ENCODE results near the gene DACT2. TPM values are rescaled to one million over a fixed set of nuclear protein-coding genes. Genes with fewer than 3 reads are reported as not detected.

The DACT2 gene
- polyA plus RNA-seq (2013, experiment 1 of 2) = 0.35 TPM
- polyA plus RNA-seq (2013, experiment 2 of 2) = 0.55 TPM

- Histone ChIP-seq H2BK5ac (ENCODE audit: low read length) (no peak within 1 kb of the TSS), H3K27me3 (ENCODE audit: insufficient read depth, low read length, poor library complexity) (peaks cover 8% of the 10 kb centered on the region), H3K79me2 (ENCODE audit: control insufficient read depth, insufficient read depth, low read length) (no peaks in the 10 kb centered on the region), H3K79me1 (ENCODE audit: low read length) (no peaks in the 10 kb centered on the region), H3K4me2 (ENCODE audit: low read length) (peak within 1 kb of the TSS; percentile 67), H3K27ac (ENCODE audit: low read depth, low read length) (no peak within 1 kb of the TSS), H3K18ac (ENCODE audit: low read length) (peak within 1 kb of the TSS; percentile 54), H2BK15ac (replicated peaks; ENCODE audit: low read depth) (no peak within 1 kb of the TSS), H4K5ac (ENCODE audit: low read length) (no peak within 1 kb of the TSS), H3K56ac (ENCODE audit: low read length) (peak within 1 kb of the TSS; percentile 67), H3K23ac (ENCODE audit: low read length) (no peak within 1 kb of the TSS), H3K9ac (ENCODE audit: low read length) (peak within 1 kb of the TSS; percentile 45), H2AK5ac (ENCODE audit: low read length) (no peak within 1 kb of the TSS), H3K36me3 (ENCODE audit: control insufficient read depth, insufficient read depth, low read length) (no peaks in the 10 kb centered on the region), H3K4me3 (ENCODE audit: low read length) (peak within 1 kb of the TSS; percentile 26), H2BK120ac (ENCODE audit: low read depth, low read length) (no peak within 1 kb of the TSS), H3K4ac (ENCODE audit: low read depth, low read length) (no peak within 1 kb of the TSS), H4K8ac (ENCODE audit: low read depth, low read length) (no peak within 1 kb of the TSS), H3K4me1 (ENCODE audit: control insufficient read depth, low read depth, low read length) (peaks cover 3% of the 10 kb centered on the region)
- DNase-seq = no peak
- WGBS (ENCODE audit: extremely low coverage, insufficient coverage, low lambda C conversion rate) = no CpG with 5 or more reads among the region's 92 CpGs
Measured at GRCh38 chr6:168319279-168320111, at the start of gene DACT2. Gene DACT2 (minus strand): TSS chr6:168319777. CDS start chr6:168319633, 144 bp downstream.

- no peak for DNase-seq
- Histone ChIP-seq H2AK5ac (ENCODE audit: low read length) (no peak overlapping the region), H2BK120ac (ENCODE audit: low read depth, low read length) (no peak overlapping the region), H3K36me3 (ENCODE audit: control insufficient read depth, insufficient read depth, low read length) (no peaks in the 10 kb centered on the region), H3K18ac (ENCODE audit: low read length) (no peak overlapping the region), H3K27ac (ENCODE audit: low read depth, low read length) (no peak overlapping the region), H3K4ac (ENCODE audit: low read depth, low read length) (no peak overlapping the region), H3K79me1 (ENCODE audit: low read length) (no peaks in the 10 kb centered on the region), H4K5ac (ENCODE audit: low read length) (no peak overlapping the region), H3K4me2 (ENCODE audit: low read length) (no peak overlapping the region), H3K4me1 (ENCODE audit: control insufficient read depth, low read depth, low read length) (no peaks in the 10 kb centered on the region), H3K9ac (ENCODE audit: low read length) (no peak overlapping the region), H3K79me2 (ENCODE audit: control insufficient read depth, insufficient read depth, low read length) (no peaks in the 10 kb centered on the region), H3K27me3 (ENCODE audit: insufficient read depth, low read length, poor library complexity) (no peaks in the 10 kb centered on the region), H2BK15ac (replicated peaks; ENCODE audit: low read depth) (no peak overlapping the region), H4K8ac (ENCODE audit: low read depth, low read length) (no peak overlapping the region), H3K4me3 (ENCODE audit: low read length) (no peak overlapping the region), H3K23ac (ENCODE audit: low read length) (peak overlapping the region; percentile 59), H2BK5ac (ENCODE audit: low read length) (no peak overlapping the region), H3K56ac (ENCODE audit: low read length) (no peak overlapping the region)
- no CpG with 5 or more reads among the region's 7 CpGs for WGBS (ENCODE audit: extremely low coverage, insufficient coverage, low lambda C conversion rate)
Measured at GRCh38 chr6:168368936-168369335, 49.4 kb upstream of the DACT2 start.

GRCh38 chr6:168368066-168368820 is 48.7 kb upstream of the DACT2 start:
- Histone ChIP-seq H2BK15ac (replicated peaks; ENCODE audit: low read depth) (no peak overlapping the region), H2AK5ac (ENCODE audit: low read length) (no peak overlapping the region), H3K27ac (ENCODE audit: low read depth, low read length) (no peak overlapping the region), H2BK120ac (ENCODE audit: low read depth, low read length) (no peak overlapping the region), H3K18ac (ENCODE audit: low read length) (no peak overlapping the region), H3K4me3 (ENCODE audit: low read length) (no peak overlapping the region), H3K4me2 (ENCODE audit: low read length) (no peak overlapping the region), H3K4me1 (ENCODE audit: control insufficient read depth, low read depth, low read length) (peaks cover 2% of the 10 kb centered on the region), H3K56ac (ENCODE audit: low read length) (no peak overlapping the region), H3K79me2 (ENCODE audit: control insufficient read depth, insufficient read depth, low read length) (no peaks in the 10 kb centered on the region), H4K8ac (ENCODE audit: low read depth, low read length) (no peak overlapping the region), H3K9ac (ENCODE audit: low read length) (no peak overlapping the region), H3K36me3 (ENCODE audit: control insufficient read depth, insufficient read depth, low read length) (no peaks in the 10 kb centered on the region), H3K79me1 (ENCODE audit: low read length) (no peaks in the 10 kb centered on the region), H3K27me3 (ENCODE audit: insufficient read depth, low read length, poor library complexity) (no peaks in the 10 kb centered on the region), H3K23ac (ENCODE audit: low read length) (no peak overlapping the region), H2BK5ac (ENCODE audit: low read length) (no peak overlapping the region), H3K4ac (ENCODE audit: low read depth, low read length) (no peak overlapping the region), H4K5ac (ENCODE audit: low read length) (no peak overlapping the region)
- no peak for DNase-seq
- no CpG with 5 or more reads among the region's 12 CpGs for WGBS (ENCODE audit: extremely low coverage, insufficient coverage, low lambda C conversion rate)

- Histone ChIP-seq H3K79me2 (ENCODE audit: control insufficient read depth, insufficient read depth, low read length) (no peaks in the 10 kb centered on the region), H3K27ac (ENCODE audit: low read depth, low read length) (no peak overlapping the region), H2AK5ac (ENCODE audit: low read length) (no peak overlapping the region), H3K27me3 (ENCODE audit: insufficient read depth, low read length, poor library complexity) (no peaks in the 10 kb centered on the region), H3K18ac (ENCODE audit: low read length) (no peak overlapping the region), H3K36me3 (ENCODE audit: control insufficient read depth, insufficient read depth, low read length) (no peaks in the 10 kb centered on the region), H3K4me3 (ENCODE audit: low read length) (no peak overlapping the region), H2BK5ac (ENCODE audit: low read length) (no peak overlapping the region), H2BK120ac (ENCODE audit: low read depth, low read length) (no peak overlapping the region), H4K8ac (ENCODE audit: low read depth, low read length) (no peak overlapping the region), H3K56ac (ENCODE audit: low read length) (no peak overlapping the region), H4K5ac (ENCODE audit: low read length) (no peak overlapping the region), H3K4me1 (ENCODE audit: control insufficient read depth, low read depth, low read length) (peaks cover 2% of the 10 kb centered on the region), H3K4me2 (ENCODE audit: low read length) (no peak overlapping the region), H3K79me1 (ENCODE audit: low read length) (no peaks in the 10 kb centered on the region), H3K9ac (ENCODE audit: low read length) (no peak overlapping the region), H2BK15ac (replicated peaks; ENCODE audit: low read depth) (no peak overlapping the region), H3K23ac (ENCODE audit: low read length) (no peak overlapping the region), H3K4ac (ENCODE audit: low read depth, low read length) (no peak overlapping the region)
- no CpG with 5 or more reads among the region's 15 CpGs for WGBS (ENCODE audit: extremely low coverage, insufficient coverage, low lambda C conversion rate)
- DNase-seq = no peak
Measured at GRCh38 chr6:168367285-168367751, 47.7 kb upstream of the DACT2 start.

- Histone ChIP-seq H3K4me2 (ENCODE audit: low read length) (no peak overlapping the region), H3K18ac (ENCODE audit: low read length) (no peak overlapping the region), H3K4ac (ENCODE audit: low read depth, low read length) (no peak overlapping the region), H4K8ac (ENCODE audit: low read depth, low read length) (no peak overlapping the region), H3K79me1 (ENCODE audit: low read length) (no peaks in the 10 kb centered on the region), H3K4me3 (ENCODE audit: low read length) (no peak overlapping the region), H2AK5ac (ENCODE audit: low read length) (no peak overlapping the region), H3K36me3 (ENCODE audit: control insufficient read depth, insufficient read depth, low read length) (no peaks in the 10 kb centered on the region), H3K56ac (ENCODE audit: low read length) (no peak overlapping the region), H2BK120ac (ENCODE audit: low read depth, low read length) (no peak overlapping the region), H2BK5ac (ENCODE audit: low read length) (no peak overlapping the region), H2BK15ac (replicated peaks; ENCODE audit: low read depth) (no peak overlapping the region), H3K23ac (ENCODE audit: low read length) (no peak overlapping the region), H3K27ac (ENCODE audit: low read depth, low read length) (no peak overlapping the region), H3K4me1 (ENCODE audit: control insufficient read depth, low read depth, low read length) (peaks cover 2% of the 10 kb centered on the region), H3K9ac (ENCODE audit: low read length) (no peak overlapping the region), H3K79me2 (ENCODE audit: control insufficient read depth, insufficient read depth, low read length) (no peaks in the 10 kb centered on the region), H3K27me3 (ENCODE audit: insufficient read depth, low read length, poor library complexity) (no peaks in the 10 kb centered on the region), H4K5ac (ENCODE audit: low read length) (no peak overlapping the region)
- no CpG with 5 or more reads among the region's 9 CpGs for WGBS (ENCODE audit: extremely low coverage, insufficient coverage, low lambda C conversion rate)
- DNase-seq = no peak
Measured at GRCh38 chr6:168366473-168366872, 46.9 kb upstream of the DACT2 start.

Measured in mesendoderm (in vitro differentiated cells).